Fibroblast of skin of back (primary cell): ENCODE results near the gene BRIP1.
"Not testable (repeated sequence)": the region's sequence is repeated elsewhere in the genome, so short reads cannot be mapped to it uniquely, and the experiment has no call there.

ENCODE experiments used
- DNase-seq: peaks from one replicate; pipeline ENCODE4 v3.0.0-alpha.2; 2013

Gene BRIP1

DNA sequence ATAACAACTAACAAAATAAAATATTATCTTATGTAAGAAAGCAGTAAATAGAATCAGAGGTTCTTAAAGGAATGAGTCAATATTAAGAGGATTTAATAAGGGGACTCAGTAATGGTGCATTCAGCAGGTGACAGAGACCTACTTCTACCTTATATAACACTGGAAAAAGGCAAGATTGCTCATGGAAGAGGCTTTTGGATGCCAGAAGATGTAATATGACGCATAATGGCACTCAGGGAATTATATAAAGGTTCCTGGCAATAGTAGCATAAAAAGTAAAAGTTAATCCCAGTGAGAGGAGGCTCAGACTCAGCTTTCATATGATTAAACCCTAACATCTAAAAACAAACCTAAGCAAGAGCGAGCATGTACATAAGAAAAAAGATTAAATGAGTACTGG, 136.4 kb downstream of the BRIP1 start:
- DNase-seq, result no peak

DNA sequence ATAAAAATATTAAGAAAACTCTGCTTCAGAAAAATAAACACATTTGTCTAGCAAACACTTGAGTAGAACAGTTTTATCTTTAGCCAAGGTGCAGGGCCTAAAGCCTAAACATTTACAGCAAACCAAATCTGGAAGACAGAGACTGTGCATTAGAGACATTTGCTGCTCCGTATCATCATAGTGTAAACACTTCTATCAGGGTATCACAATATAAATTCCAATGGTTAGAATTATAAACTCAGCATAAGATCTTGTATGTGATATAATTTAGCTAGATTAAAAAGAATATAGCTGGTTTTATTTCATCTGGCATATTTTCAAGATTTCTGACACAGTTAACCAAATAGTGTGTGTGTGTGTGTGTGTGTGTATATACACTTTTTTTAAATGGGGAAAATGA, 138.6 kb downstream of the BRIP1 start:
- DNase-seq, result no peak

DNA sequence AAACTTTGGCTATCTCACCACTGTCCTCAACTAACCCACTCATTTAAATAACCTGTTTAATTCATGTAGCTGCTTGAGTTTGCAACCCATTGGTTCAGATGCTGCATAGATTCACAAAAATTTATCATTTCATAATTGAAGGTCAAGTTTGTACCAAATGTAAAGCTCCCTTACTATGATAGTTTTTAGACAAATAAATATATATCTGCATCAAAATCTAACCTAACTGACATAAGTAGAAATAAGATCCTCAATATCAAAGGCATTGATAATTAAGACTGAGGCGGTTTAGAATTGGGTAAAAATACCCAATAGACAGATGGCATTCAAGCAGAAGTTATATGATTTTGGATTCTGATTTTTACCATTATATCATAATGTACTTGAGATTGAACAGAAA, 139.4 kb downstream of the BRIP1 start:
- DNase-seq, result no peak

DNA sequence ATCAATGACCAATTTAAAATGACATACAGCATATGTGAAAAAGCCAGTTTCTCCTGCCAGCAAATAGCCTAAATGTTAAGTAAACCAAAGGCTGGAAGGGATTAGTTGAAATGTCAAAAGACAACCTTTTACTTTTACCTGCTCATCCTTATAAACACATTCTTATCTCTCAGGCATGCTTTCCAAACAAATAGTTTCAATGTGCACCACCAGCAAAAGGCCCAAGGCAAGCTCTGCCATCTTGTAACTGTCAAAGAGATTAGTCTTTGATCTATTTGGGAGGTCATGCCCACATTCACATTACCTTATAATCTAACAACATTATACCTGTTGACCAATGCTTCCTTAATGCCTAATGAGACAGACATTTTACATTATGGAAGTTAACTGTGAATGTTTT, 140.1 kb downstream of the BRIP1 start:
- no peak for DNase-seq

DNA sequence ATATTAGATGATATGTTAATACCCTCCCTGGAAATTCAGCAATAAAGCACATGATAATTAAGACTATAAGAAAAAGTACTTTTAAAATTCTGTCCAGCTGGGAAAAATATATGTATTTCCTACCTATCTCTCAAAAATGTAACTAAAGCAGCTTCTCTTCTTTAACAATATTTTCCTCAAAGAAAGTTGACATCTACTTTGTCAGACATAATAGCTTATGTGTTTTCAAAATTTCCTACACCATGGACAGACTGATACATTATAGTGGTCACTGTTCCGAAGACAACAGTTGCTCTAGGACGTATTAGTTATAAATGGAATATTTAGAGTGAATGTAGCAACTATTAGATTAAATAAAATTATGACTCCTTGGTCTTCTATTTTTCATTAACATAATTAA, 140.9 kb downstream of the BRIP1 start:
- DNase-seq, result no peak

DNA sequence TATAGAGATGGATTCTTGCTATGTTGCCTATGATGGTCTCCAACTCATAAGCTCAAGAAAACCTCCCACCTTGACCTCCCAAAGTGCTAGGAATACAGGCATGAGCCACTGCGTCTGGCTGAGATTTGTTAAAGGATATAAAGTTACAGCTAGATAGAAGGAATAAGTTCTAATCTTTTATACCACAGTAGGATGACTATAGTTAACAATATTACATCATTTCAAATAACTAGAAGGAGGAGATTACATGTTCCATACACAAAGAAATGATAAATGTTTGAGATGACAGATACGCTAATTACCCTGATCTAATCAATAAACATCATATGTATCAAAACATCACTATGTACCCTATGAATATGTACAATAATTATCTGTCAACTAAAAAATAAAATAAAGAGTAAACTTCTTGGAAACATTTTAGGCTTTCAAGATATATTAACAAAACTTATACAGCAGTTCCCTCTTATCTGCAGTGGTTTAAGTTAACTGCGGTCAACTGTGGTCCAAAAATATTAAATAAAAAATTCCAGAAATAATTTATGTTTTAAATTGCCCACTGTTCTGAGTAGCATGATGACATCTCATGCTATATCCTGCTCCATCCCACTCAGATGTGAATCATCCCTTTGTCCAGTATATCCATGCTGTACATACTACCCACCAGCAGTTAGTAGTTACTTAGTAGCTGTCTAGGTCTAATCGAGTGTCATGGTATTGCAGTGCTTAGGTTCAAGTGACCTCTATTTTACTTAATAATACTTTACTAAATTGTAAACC, 143.1 kb downstream of the BRIP1 start:
- DNase-seq, result peak; percentile 43

DNA sequence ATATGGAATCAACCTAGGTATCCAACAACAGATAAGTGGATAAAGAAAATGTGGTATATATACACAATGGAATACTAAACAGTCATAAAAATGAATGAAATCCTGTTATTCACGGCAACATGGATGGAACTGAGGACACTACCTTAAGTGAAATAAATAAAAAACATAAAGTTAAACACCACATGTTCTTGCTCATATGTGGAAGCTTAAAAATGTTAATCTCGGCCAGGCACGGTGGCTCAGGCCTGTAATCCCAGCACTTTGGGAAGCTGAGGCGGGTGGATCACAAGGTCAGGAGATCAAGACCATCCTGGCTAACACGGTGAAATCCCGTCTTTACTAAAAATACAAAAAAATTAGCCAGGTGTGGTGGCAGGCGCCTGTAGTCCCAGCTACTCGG, 144.1 kb downstream of the BRIP1 start:
- not testable (repeated sequence) for DNase-seq

DNA sequence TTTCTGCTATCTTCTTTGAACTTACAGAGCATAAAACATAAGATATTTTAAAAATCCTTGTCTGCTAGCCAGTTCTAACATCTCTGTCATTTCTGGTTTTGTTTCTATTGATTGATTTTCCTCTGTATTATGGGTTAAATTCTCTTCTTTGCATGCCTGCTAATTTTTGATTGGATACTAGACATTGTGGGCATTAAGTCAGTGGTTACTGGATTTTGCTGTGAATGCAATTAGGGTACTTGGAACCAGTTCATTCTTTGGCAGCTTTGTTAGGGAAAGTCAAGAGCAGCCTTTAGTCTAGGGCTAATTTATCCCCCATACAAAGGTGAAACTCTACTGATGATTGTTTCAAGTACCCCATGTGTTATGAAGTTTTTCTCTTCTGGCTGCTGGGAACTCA, 145.3 kb downstream of the BRIP1 start:
- DNase-seq, result no peak

DNA sequence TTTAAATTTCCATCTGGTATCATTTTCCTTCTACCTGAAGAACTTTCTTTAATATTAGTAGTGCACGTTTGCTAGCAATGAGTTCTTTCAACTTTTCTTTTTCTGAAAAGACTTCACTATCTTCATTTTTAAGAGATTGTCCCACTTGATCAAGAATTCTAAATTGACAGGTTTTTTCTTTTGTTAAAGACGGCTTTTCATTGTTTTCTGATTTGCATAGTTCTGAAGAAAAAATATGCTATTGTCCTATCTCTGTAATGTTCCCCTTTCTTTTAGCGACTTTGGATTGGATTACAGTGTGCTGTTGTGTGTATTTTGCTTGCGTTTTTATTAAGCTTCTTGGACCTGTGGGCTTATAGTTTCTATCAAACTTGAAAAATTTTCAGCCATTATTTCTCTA, 146.0 kb downstream of the BRIP1 start:
- no peak for DNase-seq

DNA sequence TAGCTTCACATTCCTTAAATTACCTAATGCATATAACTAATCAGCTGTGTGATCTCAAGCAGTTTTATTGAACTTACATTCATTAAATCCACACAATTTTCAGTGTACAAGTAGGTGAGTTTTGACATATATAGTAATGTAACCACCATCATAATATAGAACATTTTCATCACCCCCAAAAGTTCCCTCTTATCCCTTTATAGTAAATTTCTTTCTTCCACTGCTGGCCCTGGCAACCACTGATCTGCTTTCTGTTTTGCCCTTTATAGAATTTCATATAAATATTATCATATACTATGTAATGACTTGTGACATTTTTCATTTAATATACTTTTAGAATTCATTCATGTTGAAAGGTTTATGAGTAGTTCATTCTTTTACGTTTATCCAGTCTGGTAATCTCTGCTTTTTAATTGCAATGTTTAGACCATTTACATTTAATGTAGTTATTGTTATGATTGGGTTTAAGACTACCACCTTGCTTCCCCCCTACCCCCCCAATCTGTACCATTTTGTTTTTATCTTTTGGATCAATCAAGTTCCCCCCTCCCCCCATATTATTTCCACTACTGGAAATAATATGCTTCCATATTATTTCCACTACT, 147.0 kb downstream of the BRIP1 start:
- DNase-seq, result no peak

DNA sequence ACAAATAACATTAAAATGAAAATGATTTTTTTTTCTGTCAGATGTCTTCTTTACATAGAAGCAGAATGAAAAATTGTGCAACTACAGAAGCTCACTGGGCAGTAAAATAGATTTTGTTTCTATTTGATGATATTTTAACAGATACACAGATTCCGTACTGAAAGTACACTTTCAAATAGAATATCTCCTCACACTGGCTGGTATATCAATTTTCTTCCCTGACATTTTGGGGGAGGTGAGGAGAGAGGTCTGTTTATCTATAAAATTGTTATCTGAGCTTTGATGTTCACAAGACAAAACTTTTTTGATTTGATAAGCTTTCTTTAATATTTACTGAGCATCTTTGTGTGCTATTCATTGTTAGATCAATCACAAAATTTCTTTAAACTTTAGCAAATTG, 148.0 kb downstream of the BRIP1 start:
- DNase-seq, result no peak

DNA sequence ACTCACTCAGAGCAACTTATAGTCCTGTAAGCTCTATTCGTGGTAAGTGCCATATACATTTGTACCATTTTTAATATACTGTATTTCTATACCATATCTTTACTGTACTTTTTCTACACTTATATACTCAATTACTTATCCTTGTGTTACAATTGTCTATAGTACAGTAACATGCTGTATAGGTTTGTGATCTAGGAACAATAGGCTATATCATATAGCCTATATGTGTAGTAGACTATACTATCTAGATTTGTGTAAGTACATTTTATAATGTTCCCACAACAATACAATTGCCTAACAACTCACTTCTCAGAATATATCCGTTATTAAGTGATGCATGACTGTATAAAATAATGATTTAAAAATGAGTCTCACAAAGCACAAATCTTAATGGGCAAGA, 149.0 kb downstream of the BRIP1 start:
- DNase-seq, result no peak

DNA sequence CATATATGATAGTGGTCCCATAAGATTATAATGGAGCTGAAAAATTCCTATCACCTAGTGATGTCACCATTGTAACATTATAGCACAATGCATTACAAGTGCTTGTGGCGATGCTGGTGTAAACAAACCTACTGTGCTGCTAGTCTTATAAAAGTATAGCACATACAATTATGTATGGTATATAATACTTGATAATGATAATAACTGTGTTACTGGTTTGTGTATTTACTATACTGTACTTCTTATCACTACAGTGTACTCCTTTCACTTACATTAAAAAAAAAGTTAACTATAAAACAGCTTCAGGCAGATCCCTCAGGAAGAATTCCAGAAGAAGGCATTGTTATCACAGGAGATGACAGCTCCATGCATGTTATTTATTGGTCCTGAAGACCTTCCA, 150.3 kb downstream of the BRIP1 start:
- DNase-seq, result no peak

DNA sequence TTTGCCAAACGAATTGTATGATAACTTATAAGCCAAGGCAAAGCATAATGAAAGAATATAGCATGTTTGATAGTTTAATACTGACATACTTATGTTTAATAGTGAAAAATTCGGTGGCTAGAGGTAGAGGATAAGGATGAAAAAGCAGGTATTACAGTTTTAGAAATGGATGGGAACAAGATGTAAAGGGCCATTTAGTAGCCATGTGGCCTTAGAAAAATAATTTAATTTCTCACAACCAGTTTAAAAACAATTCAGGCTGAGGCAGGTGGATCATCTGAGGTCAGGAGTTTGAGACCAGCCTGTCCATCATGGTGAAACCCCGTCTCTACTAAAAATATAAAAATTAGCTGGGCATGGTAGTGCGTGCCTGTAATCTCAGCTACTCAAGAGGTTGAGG, 152.8 kb downstream of the BRIP1 start:
- no peak for DNase-seq

DNA sequence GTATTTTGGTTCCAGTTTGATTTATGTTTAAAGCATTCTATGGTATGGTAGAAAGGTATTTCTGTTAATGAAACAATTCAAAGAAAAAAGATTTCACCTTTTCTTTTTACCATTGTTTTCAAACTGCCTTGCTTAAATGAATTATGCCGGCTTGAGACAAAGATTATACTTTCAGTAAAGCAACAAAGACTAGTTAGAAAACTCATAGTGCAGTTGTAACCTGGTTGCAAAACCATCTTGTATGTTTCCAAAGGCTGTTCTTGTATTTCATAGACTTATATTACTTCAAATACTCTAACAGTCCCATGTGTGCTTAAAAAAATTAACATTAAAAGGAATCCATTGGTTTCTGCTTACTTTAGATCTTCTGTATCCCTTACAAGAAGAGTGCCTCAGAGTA, 153.8 kb downstream of the BRIP1 start:
- DNase-seq, result no peak

DNA sequence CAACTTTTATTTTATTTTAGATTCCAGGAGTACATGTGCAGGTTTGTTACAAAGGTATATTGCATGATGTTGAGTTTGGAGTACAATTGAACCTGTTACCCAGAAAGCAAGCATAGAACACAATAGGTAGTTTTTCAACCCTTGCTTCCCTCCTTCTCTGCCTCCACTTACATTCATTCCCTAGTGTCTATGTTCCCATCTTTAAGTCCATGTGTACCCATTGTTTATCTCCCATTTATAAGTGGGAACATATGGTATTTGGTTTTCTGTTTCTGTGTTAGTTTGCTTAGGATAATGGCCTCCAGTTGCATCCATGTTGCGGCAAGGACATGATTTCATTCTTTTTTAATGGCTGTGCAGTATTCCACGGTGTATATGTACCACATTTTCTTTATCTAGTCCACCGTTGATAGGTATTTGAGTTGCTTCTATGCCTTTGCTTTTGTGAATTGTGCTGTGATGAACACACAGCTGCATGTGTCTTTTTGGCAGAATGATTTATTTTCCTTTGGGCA, 158.3 kb downstream of the BRIP1 start:
- no peak for DNase-seq

DNA sequence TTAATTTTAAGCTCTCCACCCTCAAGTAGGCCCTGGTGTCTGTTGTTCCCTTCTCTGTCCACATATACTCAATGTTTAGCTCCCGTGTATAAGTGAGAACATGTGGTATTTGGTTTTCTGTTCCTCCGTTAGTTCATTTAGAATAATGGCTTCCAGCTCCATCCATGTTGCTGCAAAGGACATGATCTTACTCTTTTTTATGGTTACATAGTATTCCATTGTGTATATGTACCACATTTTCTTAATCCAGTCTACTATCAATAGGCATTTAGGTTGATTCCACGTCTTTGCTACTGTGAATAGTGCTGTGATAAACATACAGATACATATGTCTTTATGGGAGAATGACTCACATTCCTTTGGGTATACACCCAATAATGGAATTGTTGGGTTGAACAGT, 160.9 kb downstream of the BRIP1 start:
- no peak for DNase-seq

DNA sequence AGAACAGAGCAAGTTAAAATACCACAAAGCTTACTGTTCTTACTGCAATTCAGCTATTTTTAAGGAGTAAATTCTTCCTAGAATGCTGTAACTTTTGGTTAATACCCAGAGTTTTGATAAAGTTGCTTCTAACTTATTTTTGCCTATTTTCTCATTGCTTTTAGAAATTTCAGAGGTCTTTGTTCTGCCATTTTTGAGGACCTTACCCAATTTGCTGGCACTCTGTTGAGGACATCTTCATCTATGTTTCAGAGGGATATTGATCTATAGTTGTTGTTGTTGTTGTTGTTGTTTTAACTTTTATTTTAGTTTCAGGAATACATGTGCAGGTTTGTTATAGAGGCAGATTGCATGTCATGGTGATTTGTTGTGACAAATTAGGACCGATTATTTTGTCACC, 161.3 kb downstream of the BRIP1 start:
- DNase-seq, result no peak

DNA sequence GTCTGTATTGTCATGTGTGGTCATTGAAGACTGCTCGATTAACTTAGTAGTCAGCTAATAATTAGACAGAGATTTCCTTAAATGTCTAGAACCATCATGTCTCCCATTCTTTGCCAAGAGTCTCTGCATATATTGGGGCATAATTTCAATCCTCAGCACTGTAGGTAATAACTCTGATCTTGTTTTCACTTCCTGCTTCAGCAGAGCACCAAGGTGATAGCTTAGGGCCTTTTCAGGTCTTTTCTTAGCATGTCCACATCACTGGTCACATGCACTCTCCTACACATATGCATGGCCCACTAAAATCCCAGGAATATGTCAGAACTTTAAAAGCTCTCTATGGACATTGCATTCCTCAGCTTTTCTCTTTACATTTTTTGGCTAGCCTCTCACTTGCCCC, 162.0 kb downstream of the BRIP1 start:
- no peak for DNase-seq

DNA sequence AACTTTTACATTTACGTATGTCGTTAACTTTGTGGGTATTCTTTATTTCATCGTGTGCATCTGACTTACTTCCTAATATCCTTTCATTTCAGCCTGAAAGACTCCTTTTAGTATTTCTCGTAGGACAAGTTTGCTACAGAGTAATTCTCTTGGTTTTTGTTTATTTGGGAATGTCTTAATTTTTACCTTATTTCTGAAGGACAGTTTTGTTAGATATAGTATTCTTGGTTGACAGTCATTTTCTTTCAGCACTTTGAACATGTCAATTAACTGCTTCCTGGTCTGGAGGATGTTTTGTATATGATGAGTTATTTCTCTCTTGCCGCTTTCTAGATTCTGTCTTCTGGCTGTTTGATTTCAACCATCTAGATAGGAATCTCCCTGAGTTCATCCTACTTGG, 163.1 kb downstream of the BRIP1 start:
- DNase-seq, result no peak

DNA sequence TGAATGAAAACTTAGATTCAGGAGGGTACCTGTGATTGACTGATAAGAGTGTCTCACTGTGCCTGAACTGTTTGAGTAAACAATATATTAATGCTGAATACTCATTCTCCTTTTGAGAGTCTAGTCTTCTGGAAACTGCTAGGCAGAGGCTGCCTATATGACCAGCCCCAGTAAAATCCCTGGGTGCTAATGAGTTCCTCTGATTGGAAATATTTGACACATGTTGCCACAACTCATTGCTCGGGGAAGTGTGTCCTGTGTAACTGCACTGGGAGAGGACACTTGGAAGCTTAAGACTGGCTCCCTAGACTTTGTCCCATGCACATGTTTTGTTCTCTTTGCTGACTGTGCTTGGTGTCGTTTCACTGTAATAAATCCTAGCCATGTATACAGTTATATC, 163.6 kb downstream of the BRIP1 start:
- no peak for DNase-seq

DNA sequence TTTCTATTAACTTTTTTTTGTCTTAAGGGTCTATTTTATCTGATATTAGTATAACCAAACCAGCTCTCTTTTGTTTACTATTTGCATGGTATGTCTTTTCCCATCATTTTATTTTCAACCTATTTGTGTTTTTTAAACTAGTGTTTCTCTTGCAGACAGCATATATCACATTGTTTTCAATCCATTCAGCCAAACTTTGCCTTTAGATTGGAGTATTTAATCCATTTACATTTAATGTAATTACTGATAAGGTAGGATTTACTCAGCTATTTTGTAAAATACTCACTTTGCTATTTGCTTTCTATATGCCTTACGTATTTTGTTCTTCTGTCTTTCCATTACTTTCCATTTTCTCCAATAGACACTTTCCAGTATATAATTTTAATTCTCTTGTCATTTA, 164.3 kb downstream of the BRIP1 start:
- DNase-seq, result no peak

DNA sequence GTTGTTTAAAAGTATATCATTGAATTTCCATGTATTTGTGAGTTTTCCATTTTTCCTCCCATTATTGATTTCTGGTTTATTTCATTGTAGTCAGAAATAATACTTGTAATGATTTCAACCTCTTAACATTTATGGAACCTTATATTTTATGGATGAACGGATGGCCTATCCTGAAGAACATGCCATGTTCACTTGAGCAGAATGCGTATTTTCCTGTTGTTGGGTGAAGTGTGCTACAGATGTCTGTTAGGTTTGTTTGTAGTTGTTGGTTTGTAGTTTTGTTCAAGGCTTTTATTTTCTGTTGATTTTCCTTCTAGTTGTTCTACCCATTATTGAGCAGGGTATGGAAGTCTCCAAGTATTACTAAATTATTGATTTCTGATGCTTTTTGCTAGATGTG, 165.1 kb downstream of the BRIP1 start:
- DNase-seq, result no peak

DNA sequence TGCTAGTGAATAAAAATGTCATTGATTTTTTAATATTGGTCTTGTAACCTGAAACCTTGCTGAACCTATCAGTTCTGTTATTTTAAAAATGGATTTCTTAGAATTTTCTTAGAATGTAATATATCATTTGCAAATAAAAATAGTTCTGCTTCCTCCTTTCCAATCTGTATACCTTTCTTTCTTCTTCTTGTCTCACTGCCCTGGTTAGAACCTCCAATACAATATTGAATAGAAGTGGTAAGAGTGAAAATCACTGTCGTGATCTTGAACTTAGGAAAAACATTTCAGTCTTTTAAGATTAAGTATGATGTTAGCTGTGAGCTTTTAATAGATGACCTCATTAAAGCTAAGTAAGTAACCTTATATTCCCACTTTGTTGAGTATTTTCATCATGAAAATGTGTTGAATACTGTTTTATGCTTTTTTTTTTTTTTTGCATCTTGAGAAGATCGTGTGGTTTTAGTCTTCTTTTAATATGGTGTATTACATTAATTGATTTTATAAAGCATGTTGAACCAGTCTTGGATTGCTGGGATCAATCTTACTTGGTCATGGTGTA, 167.5 kb downstream of the BRIP1 start:
- no peak for DNase-seq
